Ascending aorta (tissue), 2 donors: ENCODE measurements around the gene KIRREL3. TPM values are rescaled to one million over a fixed set of nuclear protein-coding genes. Genes with fewer than 3 reads are reported as not detected.

Experiments used
- DNase-seq, 2 donors: peaks; one replicate each; pipeline ENCODE4 v3.0.0-alpha.2; 2019; ENCODE audit warnings: low spot score in 2 of 2
- H3K27ac ChIP-seq, 2 donors: fragments of 200-600 bp; sonication (generic); one replicate each; pipeline ENCODE4 v1.5.1; 2016 to 2017; ENCODE audit warnings: mild to moderate bottlenecking in 1 of 2
- H3K27me3 ChIP-seq: fragments of 200-600 bp; sonication (generic); one replicate; pipeline ENCODE4 v1.5.1; 2017
- H3K36me3 ChIP-seq, 2 donors: fragments of 200-600 bp; sonication (generic); one replicate each; pipeline ENCODE4 v1.5.1; 2016
- H3K4me1 ChIP-seq, 2 donors: fragments of 200-600 bp; sonication (generic); one replicate each; pipeline ENCODE4 v1.5.1; 2016 to 2017; ENCODE audit warnings: mild to moderate bottlenecking in 1 of 2
- H3K4me3 ChIP-seq, 2 donors: fragments of 200-600 bp; sonication (generic); one replicate each; pipeline ENCODE4 v1.5.1; 2016 to 2017; ENCODE audit warnings: mild to moderate bottlenecking in 1 of 2
- H3K9me3 ChIP-seq, 2 donors: fragments of 200-600 bp; sonication (generic); one replicate each; pipeline ENCODE4 v1.5.1; 2016
- CTCF ChIP-seq, 3 experiments: fragments of 200-600 bp in 2 of 3; fragments of 450-650 bp in 1 of 3; sonication (generic) in 2 of 3; IDR thresholded peaks; one replicate each; pipeline ENCODE4 v1.5.1; 2016 to 2019; ENCODE audit warnings: antibody characterized with exemption in 3 of 3, mild to moderate bottlenecking in 1 of 3, moderate library complexity in 1 of 3
- intact Hi-C: fragments of 100-400 bp; cut with DNase I; formaldehyde crosslinking; loops from one replicate; pipeline ENCODE4 v1.15.1; 2023
- total RNA-seq: library from RNA; depleted of rRNA; stranded (reverse); fragments of >200 nt; gene quantifications from one replicate; pipeline ENCODE4 v1.1.0, GENCODE V29; 2016

The KIRREL3 gene
- total RNA-seq, 1 donor from 2014 or later = not detected

DNA sequence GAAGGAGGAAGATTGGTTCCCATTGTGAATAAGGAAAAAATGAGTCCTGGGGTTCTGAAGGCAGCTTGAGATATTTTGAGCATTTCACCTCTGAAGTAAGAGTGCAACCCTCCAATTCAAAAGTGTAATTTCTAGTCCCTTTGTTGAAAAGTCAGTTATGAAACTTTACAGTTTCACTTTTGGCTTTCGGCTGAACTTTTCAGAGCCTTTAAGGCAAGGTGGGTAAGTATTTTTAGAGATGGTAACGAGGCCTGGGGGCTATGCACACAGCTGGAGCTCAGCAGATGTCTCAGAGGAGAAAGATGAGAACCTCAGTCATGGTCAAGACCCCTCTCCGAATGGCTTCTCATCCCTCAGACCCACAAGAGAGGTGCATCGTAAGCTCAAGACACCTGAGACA is 267.6 kb downstream of the KIRREL3 start:
- Histone ChIP-seq H3K4me3 (no peak overlapping the region), H3K4me1 (no peaks in the 10 kb centered on the region), H3K27ac (no peak overlapping the region), H3K9me3 (no peaks in the 10 kb centered on the region), H3K27me3 (no peaks in the 10 kb centered on the region), H3K36me3 (no peaks in the 10 kb centered on the region)
- intact Hi-C loops = no loop called here
- TF ChIP-seq CTCF (IDR thresholded peaks at IDR 0.05) = no peak
- no peak for DNase-seq

- H3K9me3 ChIP-seq = no peaks in the 10 kb centered on the region
- no peak overlapping the region for H3K4me3 ChIP-seq
- no peaks in the 10 kb centered on the region for H3K36me3 ChIP-seq
- no peak overlapping the region for H3K27ac ChIP-seq
- H3K27me3 ChIP-seq = no peaks in the 10 kb centered on the region
- DNase-seq = no peak
- TF ChIP-seq CTCF (IDR thresholded peaks at IDR 0.05) = no peak
- H3K4me1 ChIP-seq = no peaks in the 10 kb centered on the region
- intact Hi-C loops = no loop called here
Measured at GRCh38 chr11:126731576-126732142, 268.9 kb downstream of the KIRREL3 start.

DNA sequence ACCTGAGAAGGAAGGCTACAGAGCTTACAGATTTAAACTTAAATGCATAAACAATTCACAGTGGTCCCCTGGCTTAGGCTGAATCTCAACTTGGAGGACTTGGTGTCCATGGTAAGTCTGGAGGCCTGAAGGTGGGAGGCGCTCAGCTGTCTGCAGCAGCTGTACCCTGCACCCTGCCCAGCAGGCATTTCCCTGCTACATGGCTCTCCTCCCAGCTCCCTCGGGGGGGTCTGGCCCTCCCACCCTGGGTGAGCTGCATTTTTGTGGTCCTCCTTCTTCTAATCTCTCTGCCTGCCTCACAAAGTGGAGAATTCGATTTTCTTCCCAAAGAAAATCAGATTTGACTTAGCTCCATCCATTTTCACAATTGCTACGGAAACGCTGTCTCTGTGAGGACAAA is 273.2 kb downstream of the KIRREL3 start:
- Histone ChIP-seq H3K27ac (no peak overlapping the region), H3K36me3 (no peaks in the 10 kb centered on the region), H3K27me3 (no peaks in the 10 kb centered on the region), H3K9me3 (no peaks in the 10 kb centered on the region), H3K4me1 (no peaks in the 10 kb centered on the region), H3K4me3 (no peak overlapping the region)
- DNase-seq = no peak
- no peak for TF ChIP-seq CTCF (IDR thresholded peaks at IDR 0.05)
- intact Hi-C loops = no loop called here

DNA sequence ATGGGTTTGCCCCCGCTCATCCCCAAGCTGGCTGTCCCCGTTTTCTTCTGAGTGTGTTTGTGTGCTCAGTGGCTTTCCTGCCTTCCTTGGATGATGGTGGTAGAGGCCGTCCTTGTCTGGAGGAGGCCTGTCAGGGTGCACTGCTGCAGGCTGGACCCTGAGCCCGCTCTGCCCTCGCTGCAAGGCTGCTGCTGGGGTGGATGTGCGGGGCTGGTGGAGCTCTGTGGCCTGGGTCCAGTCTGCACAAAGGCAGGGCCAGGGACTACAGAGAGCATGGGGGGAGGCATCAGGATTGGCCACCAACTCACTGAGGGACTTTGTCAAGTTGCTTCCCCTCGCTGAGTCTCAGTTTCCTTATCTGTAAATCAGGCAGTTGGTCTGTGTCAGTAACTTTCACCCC is 275.0 kb downstream of the KIRREL3 start:
- Histone ChIP-seq H3K4me1 (no peaks in the 10 kb centered on the region), H3K4me3 (no peak overlapping the region), H3K27me3 (no peaks in the 10 kb centered on the region), H3K9me3 (no peaks in the 10 kb centered on the region), H3K36me3 (no peaks in the 10 kb centered on the region), H3K27ac (no peak overlapping the region)
- intact Hi-C loops = no loop called here
- no peak for DNase-seq
- TF ChIP-seq CTCF (IDR thresholded peaks at IDR 0.05) = no peak

- no peak for TF ChIP-seq CTCF (IDR thresholded peaks at IDR 0.05)
- no peaks in the 10 kb centered on the region for H3K27me3 ChIP-seq
- no peak overlapping the region for H3K27ac ChIP-seq
- no peak for DNase-seq
- no peak overlapping the region for H3K4me3 ChIP-seq
- intact Hi-C loops = no loop called here
- no peaks in the 10 kb centered on the region for H3K36me3 ChIP-seq
- H3K4me1 ChIP-seq = no peaks in the 10 kb centered on the region
- H3K9me3 ChIP-seq = no peaks in the 10 kb centered on the region
Measured at GRCh38 chr11:126725043-126725442, 275.5 kb downstream of the KIRREL3 start.

DNA sequence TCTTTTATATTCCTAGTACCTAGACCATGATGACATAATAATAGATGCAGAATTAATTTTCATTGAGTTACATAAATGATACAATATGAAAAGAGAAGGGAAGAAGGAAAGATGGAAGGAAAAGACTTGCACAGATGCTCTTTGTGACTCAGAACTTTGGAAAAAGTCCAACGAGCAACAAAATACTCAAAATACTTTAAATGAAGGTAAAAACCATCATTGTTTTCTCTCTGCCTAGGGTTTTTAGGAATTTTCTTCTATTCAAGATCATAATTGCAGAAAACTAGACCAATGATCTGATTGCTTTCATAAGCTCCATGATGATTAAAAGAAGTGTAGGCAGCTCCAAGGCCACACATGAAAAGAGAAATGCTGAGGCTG is 276.9 kb downstream of the KIRREL3 start:
- H3K4me3 ChIP-seq = no peak overlapping the region
- TF ChIP-seq CTCF (IDR thresholded peaks at IDR 0.05) = no peak
- no peaks in the 10 kb centered on the region for H3K4me1 ChIP-seq
- intact Hi-C loops = no loop called here
- no peak for DNase-seq
- no peaks in the 10 kb centered on the region for H3K9me3 ChIP-seq
- H3K27ac ChIP-seq = no peak overlapping the region
- H3K36me3 ChIP-seq = no peaks in the 10 kb centered on the region
- no peaks in the 10 kb centered on the region for H3K27me3 ChIP-seq
